GM12874 (cell line): ENCODE measurements around the gene SLC43A2.

Source experiments
- CTCF ChIP-seq: IDR thresholded peaks from 2 replicates; pipeline ENCODE4 v1.5.1; 2011; ENCODE audit warnings: low read depth, mild to moderate bottlenecking, control low read depth, low read length, moderate library complexity; ENCODE audit not compliant: insufficient read depth

SLC43A2 gene

GRCh38 chr17:1560101-1560857 is 68.4 kb downstream of the SLC43A2 start:
- TF ChIP-seq CTCF, result no peak

GRCh38 chr17:1559047-1560043 is 69.3 kb downstream of the SLC43A2 start:
- TF ChIP-seq CTCF, result no peak

- no peak for TF ChIP-seq CTCF
These were observed 70.2 kb downstream of the SLC43A2 start for GRCh38 chr17:1558401-1558800.

- TF ChIP-seq CTCF, result no peak
These were observed 71.1 kb downstream of the SLC43A2 start for GRCh38 chr17:1557355-1558095.

- TF ChIP-seq CTCF, result no peak
These were observed 72.8 kb downstream of the SLC43A2 start for GRCh38 chr17:1555651-1556471.

GRCh38 chr17:1554751-1555540 is 73.7 kb downstream of the SLC43A2 start:
- no peak for TF ChIP-seq CTCF
